Measurements from ENCODE around the gene CUX1. TPM values are rescaled to one million over a fixed set of nuclear protein-coding genes. Genes with fewer than 3 reads are reported as not detected.

The CUX1 gene
- total RNA-seq, 1 experiment from 2014 or later, result 64.3 TPM

DNA sequence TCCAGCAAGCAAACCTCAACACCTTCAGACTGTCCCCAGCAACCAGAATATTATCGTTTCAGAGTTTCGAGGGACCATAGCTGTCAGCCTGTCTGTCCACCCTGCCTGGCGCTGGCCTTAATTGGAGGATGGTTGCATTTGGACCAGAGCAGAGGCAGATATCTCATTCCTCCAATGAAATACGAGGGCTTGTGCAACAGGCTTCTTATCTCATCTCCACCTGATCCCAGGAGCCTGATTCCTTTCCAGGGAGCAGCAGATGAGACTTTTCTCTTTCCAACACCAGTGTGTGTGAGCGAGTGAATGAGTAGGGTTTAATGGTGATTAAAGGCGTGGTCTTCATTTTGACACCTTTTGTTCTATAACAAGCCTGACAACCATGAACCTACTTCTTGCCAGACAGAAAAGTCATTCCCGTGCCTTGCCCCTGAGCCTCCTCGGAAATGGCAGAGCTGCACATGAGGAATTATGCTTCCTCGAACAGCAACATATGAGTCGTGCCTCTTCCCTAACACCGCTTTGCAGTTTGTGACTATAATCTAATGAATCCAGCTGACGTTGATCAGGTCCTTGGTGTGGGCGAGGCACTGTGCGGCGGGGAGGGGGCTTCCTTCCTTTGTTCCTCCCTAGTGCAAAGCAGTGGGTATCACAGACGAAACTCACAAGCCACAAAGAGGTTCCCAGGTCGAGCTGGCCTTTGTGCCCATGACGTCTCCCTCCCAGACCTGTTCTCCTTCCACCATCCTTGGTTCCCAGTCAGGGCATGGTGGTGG lies 147.4 kb downstream of the CUX1 start (continued):
- TF ChIP-seq ZNF423 (CRISPR knock-in tag; IDR thresholded peaks at IDR 0.05) (no peak), NFYB (CRISPR knock-in tag; conservative IDR thresholded peaks at IDR 0.05; ENCODE audit: low read depth) (no peak), FOXJ3 (CRISPR knock-in tag; IDR thresholded peaks at IDR 0.05; ENCODE audit: borderline replicate concordance) (no peak)
- TF ChIP-seq, protein P1, sequence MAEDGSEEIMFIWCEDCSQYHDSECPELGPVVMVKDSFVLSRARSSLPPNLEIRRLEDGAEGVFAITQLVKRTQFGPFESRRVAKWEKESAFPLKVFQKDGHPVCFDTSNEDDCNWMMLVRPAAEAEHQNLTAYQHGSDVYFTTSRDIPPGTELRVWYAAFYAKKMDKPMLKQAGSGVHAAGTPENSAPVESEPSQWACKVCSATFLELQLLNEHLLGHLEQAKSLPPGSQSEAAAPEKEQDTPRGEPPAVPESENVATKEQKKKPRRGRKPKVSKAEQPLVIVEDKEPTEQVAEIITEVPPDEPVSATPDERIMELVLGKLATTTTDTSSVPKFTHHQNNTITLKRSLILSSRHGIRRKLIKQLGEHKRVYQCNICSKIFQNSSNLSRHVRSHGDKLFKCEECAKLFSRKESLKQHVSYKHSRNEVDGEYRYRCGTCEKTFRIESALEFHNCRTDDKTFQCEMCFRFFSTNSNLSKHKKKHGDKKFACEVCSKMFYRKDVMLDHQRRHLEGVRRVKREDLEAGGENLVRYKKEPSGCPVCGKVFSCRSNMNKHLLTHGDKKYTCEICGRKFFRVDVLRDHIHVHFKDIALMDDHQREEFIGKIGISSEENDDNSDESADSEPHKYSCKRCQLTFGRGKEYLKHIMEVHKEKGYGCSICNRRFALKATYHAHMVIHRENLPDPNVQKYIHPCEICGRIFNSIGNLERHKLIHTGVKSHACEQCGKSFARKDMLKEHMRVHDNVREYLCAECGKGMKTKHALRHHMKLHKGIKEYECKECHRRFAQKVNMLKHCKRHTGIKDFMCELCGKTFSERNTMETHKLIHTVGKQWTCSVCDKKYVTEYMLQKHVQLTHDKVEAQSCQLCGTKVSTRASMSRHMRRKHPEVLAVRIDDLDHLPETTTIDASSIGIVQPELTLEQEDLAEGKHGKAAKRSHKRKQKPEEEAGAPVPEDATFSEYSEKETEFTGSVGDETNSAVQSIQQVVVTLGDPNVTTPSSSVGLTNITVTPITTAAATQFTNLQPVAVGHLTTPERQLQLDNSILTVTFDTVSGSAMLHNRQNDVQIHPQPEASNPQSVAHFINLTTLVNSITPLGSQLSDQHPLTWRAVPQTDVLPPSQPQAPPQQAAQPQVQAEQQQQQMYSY (CRISPR knock-in tag; IDR thresholded peaks at IDR 0.05), result no peak
- TF ChIP-seq, protein P2, sequence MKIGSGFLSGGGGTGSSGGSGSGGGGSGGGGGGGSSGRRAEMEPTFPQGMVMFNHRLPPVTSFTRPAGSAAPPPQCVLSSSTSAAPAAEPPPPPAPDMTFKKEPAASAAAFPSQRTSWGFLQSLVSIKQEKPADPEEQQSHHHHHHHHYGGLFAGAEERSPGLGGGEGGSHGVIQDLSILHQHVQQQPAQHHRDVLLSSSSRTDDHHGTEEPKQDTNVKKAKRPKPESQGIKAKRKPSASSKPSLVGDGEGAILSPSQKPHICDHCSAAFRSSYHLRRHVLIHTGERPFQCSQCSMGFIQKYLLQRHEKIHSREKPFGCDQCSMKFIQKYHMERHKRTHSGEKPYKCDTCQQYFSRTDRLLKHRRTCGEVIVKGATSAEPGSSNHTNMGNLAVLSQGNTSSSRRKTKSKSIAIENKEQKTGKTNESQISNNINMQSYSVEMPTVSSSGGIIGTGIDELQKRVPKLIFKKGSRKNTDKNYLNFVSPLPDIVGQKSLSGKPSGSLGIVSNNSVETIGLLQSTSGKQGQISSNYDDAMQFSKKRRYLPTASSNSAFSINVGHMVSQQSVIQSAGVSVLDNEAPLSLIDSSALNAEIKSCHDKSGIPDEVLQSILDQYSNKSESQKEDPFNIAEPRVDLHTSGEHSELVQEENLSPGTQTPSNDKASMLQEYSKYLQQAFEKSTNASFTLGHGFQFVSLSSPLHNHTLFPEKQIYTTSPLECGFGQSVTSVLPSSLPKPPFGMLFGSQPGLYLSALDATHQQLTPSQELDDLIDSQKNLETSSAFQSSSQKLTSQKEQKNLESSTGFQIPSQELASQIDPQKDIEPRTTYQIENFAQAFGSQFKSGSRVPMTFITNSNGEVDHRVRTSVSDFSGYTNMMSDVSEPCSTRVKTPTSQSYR (CRISPR knock-in tag; IDR thresholded peaks at IDR 0.05), result no peak
- TF ChIP-seq, protein P3, sequence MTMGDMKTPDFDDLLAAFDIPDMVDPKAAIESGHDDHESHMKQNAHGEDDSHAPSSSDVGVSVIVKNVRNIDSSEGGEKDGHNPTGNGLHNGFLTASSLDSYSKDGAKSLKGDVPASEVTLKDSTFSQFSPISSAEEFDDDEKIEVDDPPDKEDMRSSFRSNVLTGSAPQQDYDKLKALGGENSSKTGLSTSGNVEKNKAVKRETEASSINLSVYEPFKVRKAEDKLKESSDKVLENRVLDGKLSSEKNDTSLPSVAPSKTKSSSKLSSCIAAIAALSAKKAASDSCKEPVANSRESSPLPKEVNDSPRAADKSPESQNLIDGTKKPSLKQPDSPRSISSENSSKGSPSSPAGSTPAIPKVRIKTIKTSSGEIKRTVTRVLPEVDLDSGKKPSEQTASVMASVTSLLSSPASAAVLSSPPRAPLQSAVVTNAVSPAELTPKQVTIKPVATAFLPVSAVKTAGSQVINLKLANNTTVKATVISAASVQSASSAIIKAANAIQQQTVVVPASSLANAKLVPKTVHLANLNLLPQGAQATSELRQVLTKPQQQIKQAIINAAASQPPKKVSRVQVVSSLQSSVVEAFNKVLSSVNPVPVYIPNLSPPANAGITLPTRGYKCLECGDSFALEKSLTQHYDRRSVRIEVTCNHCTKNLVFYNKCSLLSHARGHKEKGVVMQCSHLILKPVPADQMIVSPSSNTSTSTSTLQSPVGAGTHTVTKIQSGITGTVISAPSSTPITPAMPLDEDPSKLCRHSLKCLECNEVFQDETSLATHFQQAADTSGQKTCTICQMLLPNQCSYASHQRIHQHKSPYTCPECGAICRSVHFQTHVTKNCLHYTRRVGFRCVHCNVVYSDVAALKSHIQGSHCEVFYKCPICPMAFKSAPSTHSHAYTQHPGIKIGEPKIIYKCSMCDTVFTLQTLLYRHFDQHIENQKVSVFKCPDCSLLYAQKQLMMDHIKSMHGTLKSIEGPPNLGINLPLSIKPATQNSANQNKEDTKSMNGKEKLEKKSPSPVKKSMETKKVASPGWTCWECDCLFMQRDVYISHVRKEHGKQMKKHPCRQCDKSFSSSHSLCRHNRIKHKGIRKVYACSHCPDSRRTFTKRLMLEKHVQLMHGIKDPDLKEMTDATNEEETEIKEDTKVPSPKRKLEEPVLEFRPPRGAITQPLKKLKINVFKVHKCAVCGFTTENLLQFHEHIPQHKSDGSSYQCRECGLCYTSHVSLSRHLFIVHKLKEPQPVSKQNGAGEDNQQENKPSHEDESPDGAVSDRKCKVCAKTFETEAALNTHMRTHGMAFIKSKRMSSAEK (CRISPR knock-in tag; IDR thresholded peaks at IDR 0.05; ENCODE audit: borderline replicate concordance), result no peak
- TF ChIP-seq, protein P4, sequence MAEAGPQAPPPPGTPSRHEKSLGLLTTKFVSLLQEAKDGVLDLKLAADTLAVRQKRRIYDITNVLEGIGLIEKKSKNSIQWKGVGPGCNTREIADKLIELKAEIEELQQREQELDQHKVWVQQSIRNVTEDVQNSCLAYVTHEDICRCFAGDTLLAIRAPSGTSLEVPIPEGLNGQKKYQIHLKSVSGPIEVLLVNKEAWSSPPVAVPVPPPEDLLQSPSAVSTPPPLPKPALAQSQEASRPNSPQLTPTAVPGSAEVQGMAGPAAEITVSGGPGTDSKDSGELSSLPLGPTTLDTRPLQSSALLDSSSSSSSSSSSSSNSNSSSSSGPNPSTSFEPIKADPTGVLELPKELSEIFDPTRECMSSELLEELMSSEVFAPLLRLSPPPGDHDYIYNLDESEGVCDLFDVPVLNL (CRISPR knock-in tag; IDR thresholded peaks at IDR 0.05; ENCODE audit: borderline replicate concordance, low read depth), result no peak

DNA sequence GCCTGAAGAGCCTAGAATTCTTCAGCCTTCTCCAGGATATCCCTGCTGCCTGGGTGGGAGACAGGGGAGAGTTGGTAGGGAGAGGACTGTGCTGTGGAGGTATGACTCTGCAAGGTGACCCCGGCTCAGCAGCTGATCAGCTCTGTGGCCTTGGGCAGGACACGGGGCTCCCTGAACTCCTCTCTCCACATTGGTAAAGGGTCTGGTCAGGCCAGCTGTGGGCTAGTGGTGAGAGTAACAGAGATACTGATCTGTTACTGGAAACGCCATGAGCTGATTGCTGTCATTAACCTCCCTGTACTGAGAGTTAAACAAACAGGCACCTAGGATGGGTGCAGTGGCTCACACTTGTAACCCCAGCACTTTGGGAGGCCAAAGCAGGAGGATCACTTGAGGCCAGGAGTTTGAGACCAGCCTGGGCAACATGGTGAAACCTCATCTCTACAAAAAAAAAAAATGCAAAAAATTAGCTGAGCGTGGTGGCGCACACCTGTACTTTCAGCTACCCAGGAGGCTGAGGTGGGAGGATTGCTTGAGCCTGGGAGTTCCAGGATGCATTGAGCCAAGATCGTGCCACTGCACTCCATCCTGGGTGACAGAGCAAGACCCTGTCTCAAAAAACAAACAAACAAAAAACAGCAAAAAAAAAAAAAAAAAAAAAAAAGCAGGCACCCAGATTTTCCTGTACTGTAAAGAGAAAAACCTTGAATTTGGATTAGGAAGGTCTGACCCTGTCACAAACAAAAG lies 151.5 kb downstream of the CUX1 start:
- Mint-ChIP-seq H3K36me3 (peaks cover 4% of the 10 kb centered on the region; the same call in 1 of the 2 replicates), H3K4me3 (no peak overlapping the region), H3K27me3 (ENCODE audit: low read depth) (no peaks in the 10 kb centered on the region), H3K4me1 (peaks cover 46% of the 10 kb centered on the region), H3K27ac (0 out of 2 replicates have a peak overlapping the region, but pooled peaks have one; percentile 74), H3K9me3 (peaks cover 7% of the 10 kb centered on the region; the same call in 1 of the 2 replicates)
- no peak for DNase-seq (ENCODE audit: low spot score)
- CTCF ChIA-PET, result no interaction called here
- POLR2A ChIA-PET, result no interaction called here
- no peak for TF ChIP-seq ZNF416 (CRISPR knock-in tag; IDR thresholded peaks at IDR 0.05)
- TF ChIP-seq MYBL2 (CRISPR knock-in tag; IDR thresholded peaks at IDR 0.05), result no peak
- TF ChIP-seq TEAD4 (CRISPR knock-in tag; IDR thresholded peaks at IDR 0.05), result no peak
- no peak for ATAC-seq
